Neural progenitor cell (in vitro differentiated cells): ENCODE data around the gene PHACTR4.

Experiments
- EZH2 ChIP-seq: fragments of 200-600 bp; sonication (generic); IDR thresholded peaks from 2 replicates; pipeline ENCODE4 v1.6.1; 2017; ENCODE audit warnings: antibody characterized with exemption, mild to moderate bottlenecking, moderate library complexity
- EZH2phosphoT487 ChIP-seq: fragments of 200-600 bp; sonication (generic); IDR thresholded peaks from 2 replicates; pipeline ENCODE4 v1.6.1; 2017; ENCODE audit warnings: antibody characterized with exemption
- TF ChIP-seq, protein P1 (sequence below): fragments of 200-600 bp; sonication (generic); IDR thresholded peaks from 2 replicates; pipeline ENCODE4 v1.5.1; 2017; ENCODE audit warnings: antibody characterized with exemption, mild to moderate bottlenecking

DNA sequence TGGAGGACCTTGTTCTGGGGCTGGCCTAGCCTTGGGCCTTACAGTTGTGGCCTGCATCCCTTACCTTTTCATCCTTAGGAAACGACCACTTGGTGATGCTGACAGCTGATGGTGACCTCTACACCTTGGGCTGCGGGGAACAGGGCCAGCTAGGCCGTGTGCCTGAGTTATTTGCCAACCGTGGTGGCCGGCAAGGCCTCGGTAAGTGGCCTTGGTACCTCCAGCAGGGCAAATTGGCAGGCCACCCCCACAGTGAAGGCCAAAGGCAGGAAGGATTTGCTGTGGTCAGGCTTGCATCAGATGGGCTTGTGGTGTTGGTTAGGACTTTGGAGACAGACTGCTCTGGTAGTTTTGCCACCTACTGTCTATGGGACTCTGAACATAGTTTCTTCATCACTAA lies 165.6 kb downstream of the PHACTR4 start:
- TF ChIP-seq, protein P1, sequence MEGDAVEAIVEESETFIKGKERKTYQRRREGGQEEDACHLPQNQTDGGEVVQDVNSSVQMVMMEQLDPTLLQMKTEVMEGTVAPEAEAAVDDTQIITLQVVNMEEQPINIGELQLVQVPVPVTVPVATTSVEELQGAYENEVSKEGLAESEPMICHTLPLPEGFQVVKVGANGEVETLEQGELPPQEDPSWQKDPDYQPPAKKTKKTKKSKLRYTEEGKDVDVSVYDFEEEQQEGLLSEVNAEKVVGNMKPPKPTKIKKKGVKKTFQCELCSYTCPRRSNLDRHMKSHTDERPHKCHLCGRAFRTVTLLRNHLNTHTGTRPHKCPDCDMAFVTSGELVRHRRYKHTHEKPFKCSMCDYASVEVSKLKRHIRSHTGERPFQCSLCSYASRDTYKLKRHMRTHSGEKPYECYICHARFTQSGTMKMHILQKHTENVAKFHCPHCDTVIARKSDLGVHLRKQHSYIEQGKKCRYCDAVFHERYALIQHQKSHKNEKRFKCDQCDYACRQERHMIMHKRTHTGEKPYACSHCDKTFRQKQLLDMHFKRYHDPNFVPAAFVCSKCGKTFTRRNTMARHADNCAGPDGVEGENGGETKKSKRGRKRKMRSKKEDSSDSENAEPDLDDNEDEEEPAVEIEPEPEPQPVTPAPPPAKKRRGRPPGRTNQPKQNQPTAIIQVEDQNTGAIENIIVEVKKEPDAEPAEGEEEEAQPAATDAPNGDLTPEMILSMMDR = no peak
- TF ChIP-seq EZH2phosphoT487 (no peak), EZH2 (no peak)
